GM18867 (cell line): Measurements from ENCODE around the gene WDR70.
"Not testable (repeated sequence)": the region's sequence is repeated elsewhere in the genome, so short reads cannot be mapped to it uniquely, and the experiment has no call there.

Experiments used
- ATAC-seq: cut with Tn5 transposase; IDR thresholded peaks from one replicate; pipeline ENCODE4 v1.9.1; 2021; ENCODE audit warnings: mild to moderate bottlenecking, moderate library complexity; ENCODE audit not compliant: unreplicated experiment

WDR70 gene

GRCh38 chr5:37672118-37672588 lies 293.0 kb downstream of the WDR70 start:
- ATAC-seq, result peak; percentile 75

GRCh38 chr5:37674361-37674760 lies 295.2 kb downstream of the WDR70 start:
- not testable (repeated sequence) for ATAC-seq

DNA sequence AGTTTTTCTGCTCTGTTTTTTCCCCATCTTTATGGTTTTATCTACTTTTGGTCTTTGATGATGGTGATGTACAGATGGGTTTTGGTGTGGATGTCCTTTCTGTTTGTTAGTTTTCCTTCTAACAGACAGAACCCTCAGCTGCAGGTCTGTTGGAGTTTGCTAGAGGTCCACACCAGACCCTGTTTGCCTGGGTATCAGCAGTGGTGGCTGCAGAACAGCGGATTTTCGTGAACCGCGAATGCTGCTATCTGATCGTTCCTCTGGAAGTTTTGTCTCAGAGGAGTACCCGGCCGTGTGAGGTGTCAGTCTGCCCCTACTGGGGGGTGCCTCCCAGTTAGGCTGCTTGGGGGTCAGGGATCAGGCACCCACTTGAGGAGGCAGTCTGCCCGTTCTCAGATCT lies 300.2 kb downstream of the WDR70 start:
- not testable (repeated sequence) for ATAC-seq

- peak; percentile 63 for ATAC-seq
Observed at GRCh38 chr5:37679903-37680302, 300.8 kb downstream of the WDR70 start.

GRCh38 chr5:37683072-37683471 lies 304.0 kb downstream of the WDR70 start:
- no peak for ATAC-seq

DNA sequence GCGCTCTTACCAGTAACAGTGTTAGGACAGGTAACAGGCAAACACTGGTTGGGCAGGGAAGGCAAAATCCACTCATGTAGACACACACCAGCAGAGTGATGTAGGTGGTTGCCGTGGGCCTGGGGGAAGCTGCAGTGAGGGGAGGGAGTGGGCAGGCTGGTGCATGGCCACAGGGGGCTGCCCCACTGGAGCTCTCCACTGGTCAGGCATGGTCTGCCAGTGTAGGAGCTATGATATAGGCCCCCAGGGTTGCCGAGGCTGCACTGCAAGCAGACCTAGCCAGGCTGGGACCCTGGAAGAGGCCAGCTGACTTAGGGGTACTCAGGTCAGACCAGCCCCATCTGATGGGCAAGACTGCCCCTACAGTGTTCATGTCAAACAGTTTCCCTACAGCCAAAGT lies 306.1 kb downstream of the WDR70 start:
- ATAC-seq, result no peak

GRCh38 chr5:37685816-37686215 lies 306.7 kb downstream of the WDR70 start:
- no peak for ATAC-seq

DNA sequence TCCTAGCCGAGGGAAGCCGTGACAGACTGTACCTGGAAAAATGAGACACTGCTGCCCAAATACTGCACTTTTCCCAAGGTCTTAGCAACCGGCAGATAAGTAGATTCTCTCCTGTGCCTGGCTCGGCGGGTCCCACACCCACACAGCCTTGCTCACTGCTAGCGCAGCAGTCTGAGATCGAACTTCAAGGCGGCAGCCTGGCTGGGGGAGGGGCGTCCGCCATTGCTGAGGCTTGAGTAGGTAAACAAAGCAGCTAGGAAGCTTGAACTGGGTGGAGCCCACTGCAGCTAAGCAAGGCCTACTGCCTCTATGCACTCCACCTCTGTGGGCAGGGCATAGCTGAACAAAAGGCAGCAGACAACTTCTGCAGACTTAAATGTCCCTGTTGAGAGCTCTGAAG lies 309.8 kb downstream of the WDR70 start:
- not testable (repeated sequence) for ATAC-seq

- not testable (repeated sequence) for ATAC-seq
Observed at GRCh38 chr5:37694333-37694732, 315.2 kb downstream of the WDR70 start.

DNA sequence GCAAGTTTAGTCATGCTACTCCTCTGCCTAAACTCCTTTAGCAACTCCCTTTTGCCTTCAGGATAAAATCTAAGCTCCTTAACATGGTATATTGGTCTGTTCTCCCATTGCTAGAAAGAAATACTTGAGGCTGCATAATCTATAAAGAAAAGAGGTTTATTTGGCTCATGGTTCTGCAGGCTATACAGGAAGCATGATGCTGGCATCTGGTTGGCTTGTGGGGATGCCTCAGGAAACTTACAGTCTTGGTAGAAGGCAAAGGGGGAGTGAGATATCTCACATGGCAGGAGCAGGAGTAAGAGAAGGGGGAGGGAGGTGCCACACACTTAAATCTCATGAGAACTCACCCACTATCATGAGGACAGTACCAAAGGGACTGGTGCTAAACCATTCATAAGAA lies 315.7 kb downstream of the WDR70 start:
- no peak for ATAC-seq

GRCh38 chr5:37695647-37696046 lies 316.5 kb downstream of the WDR70 start:
- ATAC-seq, result no peak

DNA sequence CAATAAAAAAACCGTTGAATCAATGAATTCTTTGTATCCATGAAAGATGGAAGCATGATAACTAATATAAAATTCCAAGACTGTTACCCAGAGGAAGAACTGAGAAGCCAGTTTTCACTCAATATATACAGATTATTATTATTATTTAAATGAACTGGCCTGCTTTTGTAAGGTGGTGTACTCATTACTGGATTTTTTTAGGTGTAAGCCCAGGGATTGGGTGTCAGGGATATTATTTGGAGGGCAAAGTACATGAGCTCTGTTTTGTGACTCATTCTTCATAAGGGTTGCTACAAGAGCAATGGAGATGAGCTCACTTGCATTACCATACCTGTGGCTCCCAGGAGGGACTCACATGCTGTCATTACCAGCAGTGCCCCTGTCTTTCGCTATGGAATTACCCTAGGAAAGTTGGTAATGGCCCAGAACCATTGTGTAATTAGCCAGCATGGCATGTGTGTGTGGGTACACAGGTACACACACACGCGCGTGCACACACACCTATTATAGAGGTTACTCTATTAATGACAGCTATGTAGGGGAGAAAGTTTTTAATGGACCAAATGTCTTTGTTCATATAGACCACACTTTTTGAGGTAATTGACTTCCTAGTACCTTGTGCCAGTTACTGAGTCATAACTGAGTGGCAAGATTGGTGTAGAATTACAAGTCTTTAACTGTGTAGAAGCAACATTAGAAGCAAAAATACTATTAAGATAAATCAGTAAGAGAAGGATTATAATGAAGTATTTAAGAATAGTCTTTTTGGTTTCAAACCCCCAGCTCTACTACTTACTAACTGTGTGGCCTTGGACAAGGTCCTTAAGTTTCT lies 317.3 kb downstream of the WDR70 start:
- ATAC-seq, result no peak

GRCh38 chr5:37701868-37702267 lies 322.8 kb downstream of the WDR70 start:
- ATAC-seq, result peak; percentile 73

DNA sequence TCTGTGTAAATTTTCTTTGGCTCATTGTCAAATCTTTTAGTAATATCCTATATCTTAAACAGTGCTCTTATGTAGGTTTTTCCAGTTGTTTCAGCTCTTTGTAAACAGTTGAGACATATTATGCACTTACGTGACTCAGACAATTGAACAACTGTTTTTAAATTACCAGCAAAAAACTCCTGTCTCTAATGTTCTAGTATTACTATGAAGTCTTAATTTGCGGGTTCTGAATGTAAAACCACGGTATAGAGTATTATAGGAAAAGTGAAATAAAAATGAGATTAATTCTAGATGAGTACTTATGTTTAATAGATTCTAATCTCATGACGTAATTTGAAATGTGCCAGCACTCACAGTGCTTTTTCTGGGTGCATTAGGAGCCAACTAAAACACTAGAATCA lies 324.7 kb downstream of the WDR70 start:
- no peak for ATAC-seq

DNA sequence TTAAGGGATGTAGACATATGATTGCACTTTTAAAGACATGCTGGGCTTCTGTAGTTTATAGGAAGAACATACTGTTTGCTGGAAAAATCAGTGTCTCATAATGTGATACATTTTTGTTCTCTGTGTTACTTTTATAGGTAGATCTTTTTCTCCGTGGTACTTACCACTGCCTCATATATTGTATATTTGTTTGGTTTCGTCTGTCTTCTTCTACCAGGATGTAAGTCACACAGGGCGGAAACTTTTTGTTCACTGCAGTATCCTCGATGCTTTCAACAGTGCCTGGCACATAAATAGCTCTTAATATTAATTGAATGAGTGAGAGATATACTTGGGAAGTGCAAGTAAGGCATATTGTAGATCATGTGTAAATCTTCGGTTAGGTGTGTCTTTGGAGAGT lies 325.3 kb downstream of the WDR70 start:
- no peak for ATAC-seq

- no peak for ATAC-seq
Observed at GRCh38 chr5:37709020-37709419, 329.9 kb downstream of the WDR70 start.

DNA sequence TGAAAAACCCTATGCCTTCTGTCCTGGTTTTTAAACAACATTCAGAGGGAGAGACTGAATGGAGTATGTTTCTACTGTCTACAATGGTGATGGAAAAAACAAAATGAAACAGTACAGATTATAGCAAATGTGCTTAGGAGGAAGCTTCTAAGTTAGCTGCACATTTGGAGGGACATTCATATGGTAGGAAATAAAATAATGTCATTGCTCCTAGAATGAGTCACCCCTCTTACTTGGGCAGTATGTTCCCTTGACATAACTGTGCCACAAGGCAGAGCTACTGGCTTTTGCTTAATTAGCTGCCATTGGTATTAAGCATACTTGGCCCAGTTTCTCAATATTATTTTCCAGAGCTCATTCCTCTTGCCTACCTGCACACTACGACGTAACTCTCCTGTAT lies 331.8 kb downstream of the WDR70 start:
- no peak for ATAC-seq

- no peak for ATAC-seq
Observed at GRCh38 chr5:37712750-37713149, 333.6 kb downstream of the WDR70 start.

DNA sequence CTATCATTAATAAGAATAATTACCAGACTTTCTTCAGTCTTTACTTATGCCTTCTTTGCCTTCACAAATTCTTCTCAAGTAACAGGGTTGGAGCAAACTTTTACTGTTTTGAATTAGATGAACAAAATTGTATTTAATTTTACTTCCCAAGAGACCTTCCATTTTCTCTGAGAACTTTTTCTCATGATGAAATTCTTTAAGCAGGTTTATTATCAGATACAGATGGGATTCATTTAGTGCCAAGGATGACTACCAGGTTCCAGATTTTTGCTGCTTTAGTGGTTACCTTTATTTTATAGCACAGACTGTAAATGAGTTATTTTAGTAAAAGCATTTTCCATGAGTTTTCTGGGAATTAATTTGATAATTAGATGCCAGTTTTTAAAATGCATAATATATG lies 335.6 kb downstream of the WDR70 start:
- no peak for ATAC-seq

GRCh38 chr5:37715361-37715760 lies 336.2 kb downstream of the WDR70 start:
- no peak for ATAC-seq

- no peak for ATAC-seq
Observed at GRCh38 chr5:37715992-37716391, 336.9 kb downstream of the WDR70 start.

GRCh38 chr5:37716405-37716804 lies 337.3 kb downstream of the WDR70 start:
- no peak for ATAC-seq

DNA sequence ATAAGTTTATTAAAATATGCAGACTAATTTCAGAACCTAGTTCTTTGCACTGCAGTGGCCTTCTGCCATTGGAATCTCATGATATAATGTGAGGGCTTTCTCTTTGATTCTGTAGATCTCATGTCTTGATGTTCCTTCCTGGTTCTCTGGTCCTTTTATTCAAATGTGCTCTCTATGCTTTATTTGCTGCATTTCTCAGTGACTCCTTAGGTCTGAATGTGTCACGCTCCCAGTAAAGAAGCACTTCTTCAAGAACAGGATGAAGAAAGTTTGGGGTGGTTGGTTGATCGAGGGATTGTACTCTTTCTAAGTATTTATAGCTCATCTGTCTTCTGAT lies 338.1 kb downstream of the WDR70 start:
- no peak for ATAC-seq
